Stimulated activated effector memory CD8-positive, alpha-beta T cell treated with anti-CD3 and anti-CD28 coated beads, Interleukin-12 subunit alpha, Interleukin-12 subunit beta, amount 100 ng/mL, for 72 hours (primary cell): ENCODE results near the gene CHMP1A.

Experiments used
- ATAC-seq: fragments of 150-1000 bp; cut with Tn5 transposase; 2 replicates; pipeline ENCODE4 v1.10.0; 2021
- DNase-seq, 2 donors: peaks; one replicate each; pipeline ENCODE4 v3.0.0; 2021 to 2022; ENCODE audit warnings: low spot score in 2 of 2
- H3K27ac Mint-ChIP-seq: one replicate; pipeline ENCODE4 v1.8.0; 2022; ENCODE audit warnings: mild to moderate bottlenecking, mixed read lengths
- H3K36me3 Mint-ChIP-seq: one replicate; pipeline ENCODE4 v1.8.0; 2022; ENCODE audit warnings: mild to moderate bottlenecking, mixed read lengths
- H3K4me1 Mint-ChIP-seq: one replicate; pipeline ENCODE4 v1.8.0; 2022; ENCODE audit warnings: mixed read lengths
- H3K4me3 Mint-ChIP-seq: one replicate; pipeline ENCODE4 v1.8.0; 2022; ENCODE audit warnings: mild to moderate bottlenecking, mixed read lengths
- H3K9me3 Mint-ChIP-seq: one replicate; pipeline ENCODE4 v1.8.0; 2022; ENCODE audit warnings: mixed read lengths

CHMP1A gene

GRCh38 chr16:89599451-89599858 is 58.1 kb downstream of the CHMP1A start:
- H3K36me3 Mint-ChIP-seq, result no peaks in the 10 kb centered on the region
- ATAC-seq (peak; percentile 45), DNase-seq (no peak)
- H3K27ac Mint-ChIP-seq, result peak overlapping the region; percentile 75
- no peak overlapping the region for H3K4me3 Mint-ChIP-seq
- H3K9me3 Mint-ChIP-seq, result no peaks in the 10 kb centered on the region
- H3K4me1 Mint-ChIP-seq, result peaks cover 24% of the 10 kb centered on the region

DNA sequence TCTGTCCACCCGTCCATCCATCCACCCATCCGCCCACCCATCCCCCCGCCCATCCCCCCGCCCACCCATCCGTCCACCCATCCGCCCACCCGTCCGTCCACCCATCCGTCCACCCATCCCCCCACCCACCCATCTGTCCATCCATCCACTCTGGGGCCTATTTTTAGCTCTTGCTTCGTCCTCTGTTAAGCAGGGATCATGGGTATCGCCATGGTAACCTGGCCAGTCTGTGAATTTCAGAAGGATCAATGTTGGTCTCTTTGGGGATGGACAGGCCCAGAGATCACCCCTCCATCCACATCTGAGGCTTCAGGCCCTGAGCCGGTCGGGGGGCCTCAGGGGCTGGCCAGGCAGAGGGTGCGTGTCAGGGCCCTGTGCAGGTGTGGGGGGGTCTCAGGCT is 59.3 kb downstream of the CHMP1A start:
- DNase-seq (no peak), ATAC-seq (no peak)
- Mint-ChIP-seq H3K9me3 (no peaks in the 10 kb centered on the region), H3K4me1 (peaks cover 32% of the 10 kb centered on the region), H3K4me3 (no peak overlapping the region), H3K27ac (no peak overlapping the region), H3K36me3 (no peaks in the 10 kb centered on the region)

GRCh38 chr16:89596957-89597649 is 60.4 kb downstream of the CHMP1A start:
- Mint-ChIP-seq H3K36me3 (no peaks in the 10 kb centered on the region), H3K4me3 (no peak overlapping the region), H3K4me1 (peaks cover 21% of the 10 kb centered on the region), H3K9me3 (no peaks in the 10 kb centered on the region), H3K27ac (no peak overlapping the region)
- DNase-seq (no peak), ATAC-seq (no peak)

GRCh38 chr16:89596061-89596689 is 61.3 kb downstream of the CHMP1A start:
- ATAC-seq (no peak), DNase-seq (no peak)
- Mint-ChIP-seq H3K9me3 (no peaks in the 10 kb centered on the region), H3K4me1 (peaks cover 18% of the 10 kb centered on the region), H3K36me3 (peaks cover 6% of the 10 kb centered on the region), H3K27ac (no peak overlapping the region), H3K4me3 (no peak overlapping the region)

- DNase-seq (no peak), ATAC-seq (no peak)
- Mint-ChIP-seq H3K4me1 (peaks cover 13% of the 10 kb centered on the region), H3K36me3 (peaks cover 7% of the 10 kb centered on the region), H3K9me3 (no peaks in the 10 kb centered on the region), H3K4me3 (no peak overlapping the region), H3K27ac (no peak overlapping the region)
Measured at GRCh38 chr16:89595330-89596060, 62.0 kb downstream of the CHMP1A start.
